Caco-2 (cell line): ENCODE data around the gene MYADM. TPM values are rescaled to one million over a fixed set of nuclear protein-coding genes. Genes with fewer than 3 reads are reported as not detected.

Source experiments
- BruUV-seq: library from RNA; stranded (reverse); fragments of 400-500 nt; replicated peaks from 2 replicates; lab custom pipeline; 2021; lab: Mats Ljungman, UMichigan
- CTCF ChIA-PET: fragments of 300-600 bp; sonication (Branson Sonifier 250); formaldehyde crosslinking; loops from one replicate; lab custom pipeline; 2022; ENCODE audit warnings: antibody characterized with exemption; lab: Charles Lee
- POLR2A ChIA-PET: fragments of 300-600 bp; sonication (Branson Sonifier 250); formaldehyde crosslinking; loops from one replicate; lab custom pipeline; 2022; ENCODE audit warnings: antibody characterized with exemption; lab: Charles Lee
- DNase-seq, 2 experiments: peaks; one replicate each; pipeline versions ENCODE4 v3.0.0 to v3.0.0-alpha.2; 2020 to 2022
- H3K27me3 ChIP-seq: replicated peaks from 2 replicates; pipeline ENCODE4 v1.6.0; 2011; ENCODE audit warnings: low read length; ENCODE audit not compliant: control insufficient read depth, insufficient read depth
- H3K36me3 ChIP-seq: 2 replicates; pipeline ENCODE4 v1.5.1; 2011; ENCODE audit warnings: low read length; ENCODE audit not compliant: control insufficient read depth, insufficient read depth
- H3K4me1 ChIP-seq: fragments of 250-450 bp; sonication (Bioruptor Pico); 2 replicates; pipeline ENCODE4 v1.5.1; 2020; ENCODE audit warnings: mild to moderate bottlenecking
- H3K4me3 ChIP-seq: 2 replicates; pipeline ENCODE4 v1.5.1; 2011; ENCODE audit warnings: low read depth, mild to moderate bottlenecking, control low read depth, low read length
- H3K9me3 ChIP-seq: fragments of 250-450 bp; sonication (Bioruptor Pico); 2 replicates; pipeline ENCODE4 v1.5.1; 2020; ENCODE audit warnings: mild to moderate bottlenecking, moderate library complexity
- H3K27ac Mint-ChIP-seq: one replicate; pipeline ENCODE4 v1.8.0; 2022; ENCODE audit warnings: mixed read lengths; ENCODE audit not compliant: unreplicated experiment
- H3K27me3 Mint-ChIP-seq: one replicate; pipeline ENCODE4 v1.8.0; 2022; ENCODE audit warnings: mixed read lengths; ENCODE audit not compliant: insufficient read depth, unreplicated experiment
- H3K36me3 Mint-ChIP-seq: one replicate; pipeline ENCODE4 v1.8.0; 2022; ENCODE audit warnings: mild to moderate bottlenecking, mixed read lengths; ENCODE audit not compliant: insufficient read depth, unreplicated experiment
- H3K4me1 Mint-ChIP-seq: one replicate; pipeline ENCODE4 v1.8.0; 2022; ENCODE audit warnings: low read depth, mixed read lengths; ENCODE audit not compliant: unreplicated experiment
- H3K4me3 Mint-ChIP-seq: one replicate; pipeline ENCODE4 v1.8.0; 2022; ENCODE audit warnings: mild to moderate bottlenecking, moderate library complexity, mixed read lengths; ENCODE audit not compliant: unreplicated experiment
- H3K9me3 Mint-ChIP-seq: one replicate; pipeline ENCODE4 v1.8.0; 2022; ENCODE audit warnings: mixed read lengths; ENCODE audit not compliant: unreplicated experiment
- CTCF ChIP-seq, 2 experiments: fragments of 200-600 bp in 1 of 2; IDR thresholded peaks; 1 replicate in 1 of 2; 2 replicates in 1 of 2; pipeline versions ENCODE4 v1.5.1 to v1.8.0; 2011 to 2022; ENCODE audit warnings: antibody characterized with exemption in 1 of 2, control low read depth in 1 of 2, inconsistent platforms in 1 of 2, low read depth in 1 of 2, low read length in 1 of 2, mild to moderate bottlenecking in 1 of 2, moderate library complexity in 1 of 2; ENCODE audit not compliant: insufficient read depth in 1 of 2, severe bottlenecking in 1 of 2, unreplicated experiment in 1 of 2
- intact Hi-C: fragments of 100-400 bp; cut with micrococcal nuclease; formaldehyde crosslinking; loops from one replicate; pipeline ENCODE4 v1.10.0; 2022; ENCODE audit not compliant: unreplicated experiment
- total RNA-seq: library from RNA; stranded (reverse); gene quantifications from 2 replicates; pipeline ENCODE4 v1.2.3, GENCODE V29; 2022

MYADM gene
- total RNA-seq, 1 experiment from 2014 or later, result 115 TPM

DNA sequence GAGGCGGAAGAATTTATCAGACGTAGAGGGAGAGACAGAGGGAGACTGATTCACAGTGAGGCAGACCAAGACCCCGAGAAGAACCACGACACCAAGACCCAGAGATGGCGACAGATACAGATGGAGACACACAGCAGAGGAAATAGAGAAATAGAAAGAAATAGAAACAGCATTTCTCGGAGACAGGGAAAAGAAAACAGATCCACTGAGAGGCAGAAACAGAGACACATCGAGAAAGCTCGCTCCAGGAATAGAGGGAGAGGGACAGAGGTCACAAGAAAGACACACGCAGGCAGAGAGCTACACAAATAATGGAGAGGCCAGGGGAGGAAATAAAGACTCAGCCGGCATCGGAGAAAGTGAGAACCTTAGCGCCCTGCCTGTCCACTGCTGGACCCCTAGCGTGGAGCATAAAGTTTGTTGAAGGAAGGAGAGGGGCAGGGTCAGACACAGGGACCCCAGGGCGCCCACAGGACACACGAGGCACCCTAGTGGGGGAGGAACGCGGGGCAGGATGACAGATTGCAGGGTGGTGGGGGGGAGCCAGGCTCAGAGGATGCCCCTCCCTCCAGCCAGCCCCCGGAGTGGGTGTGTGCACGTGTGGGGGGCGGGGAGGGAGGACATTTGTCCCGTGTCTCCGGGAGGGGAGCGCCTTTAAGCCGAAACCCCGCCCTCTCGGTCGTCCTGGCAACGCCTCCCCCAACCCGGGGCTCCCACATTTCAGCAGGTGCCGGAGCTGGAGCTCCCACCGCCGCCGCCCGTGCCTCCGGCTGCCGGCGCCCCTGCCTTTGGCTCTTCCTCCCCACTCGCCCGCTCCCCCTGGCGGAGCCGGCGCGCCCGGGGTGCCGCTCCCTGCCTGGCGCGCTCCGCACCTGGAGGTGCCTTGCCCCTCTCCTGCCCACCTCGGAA, 14.1 kb downstream of the MYADM start, which contains the start of gene PRKCG:
Gene PRKCG (plus strand): TSS at position 716 of the 909 bp plus-strand sequence. CDS start 298 bp downstream, outside the sequence.
- H3K9me3 ChIP-seq, result no peaks in the 10 kb centered on the region
- DNase-seq, result peak; percentile 89 to 90
- H3K4me3 Mint-ChIP-seq, result no peak within 1 kb of the TSS
- peak; percentile 67 to 84 for TF ChIP-seq CTCF (IDR thresholded peaks at IDR 0.05; ENCODE audit: insufficient read depth in 1 of 2, low read depth in 1 of 2, low read length in 1 of 2, severe bottlenecking in 1 of 2, unreplicated experiment in 1 of 2)
- H3K27ac Mint-ChIP-seq, result no peak within 1 kb of the TSS
- peaks cover 15% of the 10 kb centered on the region for H3K4me1 Mint-ChIP-seq
- POLR2A ChIA-PET, result interaction anchor here (0.6 to 1.7 kb wide), 3 partner anchors 14 to 255 kb away, joined by 3 to 26 read pairs (median 5); partner anchors contain the start of genes CNOT3 and MYADM
- peaks cover 10% of the 10 kb centered on the region; the same call in 1 of the 2 replicates for H3K4me1 ChIP-seq
- no peaks in the 10 kb centered on the region for H3K36me3 ChIP-seq
- CTCF ChIA-PET, result interaction anchor here (0.6 to 1.6 kb wide), 10 partner anchors 9 to 255 kb away, joined by 3 to 29 read pairs (median 5); partner anchors contain the start of genes CNOT3 and MYADM
- H3K9me3 Mint-ChIP-seq, result no peaks in the 10 kb centered on the region
- no peaks in the 10 kb centered on the region for H3K27me3 ChIP-seq
- peak within 1 kb of the TSS; percentile 44 for H3K4me3 ChIP-seq
- H3K27me3 Mint-ChIP-seq, result peaks cover 4% of the 10 kb centered on the region
- BruUV-seq, result no TSS peak
- intact Hi-C loops, result loop anchor here (1.0 to 5.0 kb wide), 5 partner anchors 17 to 143 kb away; no protein-coding TSS in a partner anchor
- H3K36me3 Mint-ChIP-seq, result peaks cover 9% of the 10 kb centered on the region

DNA sequence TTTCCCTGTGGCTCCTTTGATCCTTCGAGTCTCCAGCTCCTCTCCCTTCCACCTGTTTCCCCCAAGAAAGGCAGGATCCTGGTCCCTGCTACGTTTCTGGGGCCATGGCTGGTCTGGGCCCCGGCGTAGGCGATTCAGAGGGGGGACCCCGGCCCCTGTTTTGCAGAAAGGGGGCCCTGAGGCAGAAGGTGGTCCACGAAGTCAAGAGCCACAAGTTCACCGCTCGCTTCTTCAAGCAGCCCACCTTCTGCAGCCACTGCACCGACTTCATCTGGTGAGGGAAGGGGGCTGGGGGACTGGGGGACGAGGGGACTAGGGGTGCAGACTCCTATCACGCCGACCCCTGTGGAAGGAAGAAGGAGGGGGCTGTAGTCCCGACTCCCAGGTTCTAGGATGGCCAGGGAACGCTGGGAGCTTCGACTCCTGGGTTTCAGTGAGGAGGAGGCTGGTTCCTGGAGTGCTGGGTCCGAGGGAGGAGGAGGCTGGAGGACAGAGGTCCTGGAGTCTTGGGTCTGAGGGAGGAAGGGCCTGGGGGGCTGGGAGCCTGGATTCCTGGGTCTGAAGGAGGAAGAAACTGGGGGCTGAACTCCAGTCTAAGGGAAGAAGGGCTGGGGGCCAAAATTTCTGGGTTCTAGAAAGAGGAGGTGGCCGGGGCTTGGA, 14.8 kb downstream of the MYADM start:
- peak overlapping the region; percentile 44 for H3K4me3 ChIP-seq
- peak in 1 of 2 experiments; percentile 3 for TF ChIP-seq CTCF (IDR thresholded peaks at IDR 0.05; ENCODE audit: insufficient read depth in 1 of 2, low read depth in 1 of 2, low read length in 1 of 2, severe bottlenecking in 1 of 2, unreplicated experiment in 1 of 2)
- peaks cover 4% of the 10 kb centered on the region for H3K27me3 Mint-ChIP-seq
- no peaks in the 10 kb centered on the region for H3K9me3 Mint-ChIP-seq
- CTCF ChIA-PET, result interaction anchor here (0.9 to 1.6 kb wide), 6 partner anchors 10 to 149 kb away, joined by 3 to 29 read pairs (median 6); partner anchors contain the start of gene MYADM
- BruUV-seq, result no TSS peak
- no peak overlapping the region for H3K4me3 Mint-ChIP-seq
- peaks cover 8% of the 10 kb centered on the region for H3K4me1 Mint-ChIP-seq
- intact Hi-C loops, result loop anchor here (1.0 to 5.0 kb wide), 5 partner anchors 18 to 142 kb away; no protein-coding TSS in a partner anchor
- H3K9me3 ChIP-seq, result no peaks in the 10 kb centered on the region
- H3K36me3 Mint-ChIP-seq, result peaks cover under 1% of the 10 kb centered on the region
- peaks cover 10% of the 10 kb centered on the region; the same call in 1 of the 2 replicates for H3K4me1 ChIP-seq
- no peak for DNase-seq
- no peaks in the 10 kb centered on the region for H3K27me3 ChIP-seq
- H3K36me3 ChIP-seq, result no peaks in the 10 kb centered on the region
- POLR2A ChIA-PET, result interaction anchor here (0.6 to 1.7 kb wide), 2 partner anchors 14 to 107 kb away, joined by 5 to 26 read pairs; partner anchors contain the start of gene MYADM
- H3K27ac Mint-ChIP-seq, result no peak overlapping the region
